Subcutaneous adipose tissue (tissue), 4 donors: ENCODE results near the gene BTBD1. TPM values are rescaled to one million over a fixed set of nuclear protein-coding genes. Genes with fewer than 3 reads are reported as not detected.

Experiments
- CTCF ChIP-seq: fragments of 450-650 bp; IDR thresholded peaks from one replicate; pipeline ENCODE4 v1.5.1; 2016; ENCODE audit warnings: low read depth, mild to moderate bottlenecking, control low read depth, antibody characterized with exemption, moderate library complexity
- total RNA-seq, 4 donors: library from RNA; depleted of rRNA; stranded (reverse); fragments of >200 nt; gene quantifications; one replicate each; pipeline ENCODE4 v1.1.0, GENCODE V29; 2016

Gene BTBD1
- total RNA-seq, 4 donors from 2014 or later = 62.0 to 93.7 (median 78.9) TPM

- TF ChIP-seq CTCF = no peak
Measured at GRCh38 chr15:82979726-82980125, 87.3 kb downstream of the BTBD1 start.

GRCh38 chr15:82978438-82978837, 88.6 kb downstream of the BTBD1 start:
- TF ChIP-seq CTCF = no peak

- no peak for TF ChIP-seq CTCF
Measured at GRCh38 chr15:82977076-82977475, 90.0 kb downstream of the BTBD1 start.

- TF ChIP-seq CTCF = no peak
Measured at GRCh38 chr15:82972990-82973389, 94.1 kb downstream of the BTBD1 start.

GRCh38 chr15:82971218-82971984, 95.7 kb downstream of the BTBD1 start:
- no peak for TF ChIP-seq CTCF

- no peak for TF ChIP-seq CTCF
Measured at GRCh38 chr15:82970696-82971095, 96.4 kb downstream of the BTBD1 start.

GRCh38 chr15:82970078-82970686, 96.9 kb downstream of the BTBD1 start:
- TF ChIP-seq CTCF = no peak
